ENCODE results near the gene RNF157.

The RNF157 gene
- long read RNA-seq, partial matches to known transcripts = 6 of 11 reads
- long read RNA-seq, other reads (novel, unspliced or antisense) = 4 of 11 reads

GRCh38 chr17:76240461-76241203 is at the start of gene RNF157:
Gene RNF157, minus strand, starts transcription at chr17:76240493. Its CDS starts 253 bp downstream, at chr17:76240240.
- H3K27me3 ChIP-seq (ENCODE audit: insufficient read depth, poor library complexity, severe bottlenecking) = peaks cover 17% of the 10 kb centered on the region
- peak within 1 kb of the TSS; percentile 58 for H3K4me3 ChIP-seq (replicated peaks; ENCODE audit: insufficient read depth, low read length)
- DNase-seq (ENCODE audit: low read depth in 1 of 2, low spot score in 1 of 2) = no peak
- H3K27ac ChIP-seq (replicated peaks) = no peak within 1 kb of the TSS
- TF ChIP-seq GABPA (IDR thresholded peaks at IDR 0.05; ENCODE audit: low read depth) (no peak), SPI1 (IDR thresholded peaks at IDR 0.05; ENCODE audit: borderline replicate concordance, low read depth) (no peak), REST (IDR thresholded peaks at IDR 0.05; ENCODE audit: insufficient replicate concordance, low read depth) (no peak), POLR2AphosphoS5 (IDR thresholded peaks at IDR 0.05; ENCODE audit: low read depth) (no peak)
- TF ChIP-seq, protein P1, sequence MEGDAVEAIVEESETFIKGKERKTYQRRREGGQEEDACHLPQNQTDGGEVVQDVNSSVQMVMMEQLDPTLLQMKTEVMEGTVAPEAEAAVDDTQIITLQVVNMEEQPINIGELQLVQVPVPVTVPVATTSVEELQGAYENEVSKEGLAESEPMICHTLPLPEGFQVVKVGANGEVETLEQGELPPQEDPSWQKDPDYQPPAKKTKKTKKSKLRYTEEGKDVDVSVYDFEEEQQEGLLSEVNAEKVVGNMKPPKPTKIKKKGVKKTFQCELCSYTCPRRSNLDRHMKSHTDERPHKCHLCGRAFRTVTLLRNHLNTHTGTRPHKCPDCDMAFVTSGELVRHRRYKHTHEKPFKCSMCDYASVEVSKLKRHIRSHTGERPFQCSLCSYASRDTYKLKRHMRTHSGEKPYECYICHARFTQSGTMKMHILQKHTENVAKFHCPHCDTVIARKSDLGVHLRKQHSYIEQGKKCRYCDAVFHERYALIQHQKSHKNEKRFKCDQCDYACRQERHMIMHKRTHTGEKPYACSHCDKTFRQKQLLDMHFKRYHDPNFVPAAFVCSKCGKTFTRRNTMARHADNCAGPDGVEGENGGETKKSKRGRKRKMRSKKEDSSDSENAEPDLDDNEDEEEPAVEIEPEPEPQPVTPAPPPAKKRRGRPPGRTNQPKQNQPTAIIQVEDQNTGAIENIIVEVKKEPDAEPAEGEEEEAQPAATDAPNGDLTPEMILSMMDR (IDR thresholded peaks at IDR 0.05; ENCODE audit: insufficient read depth, low read length) = no peak

- DNase-seq (ENCODE audit: low read depth in 1 of 2, low spot score in 1 of 2) = no peak
- Histone ChIP-seq H3K27ac (replicated peaks) (no peak overlapping the region), H3K27me3 (ENCODE audit: insufficient read depth, poor library complexity, severe bottlenecking) (no peaks in the 10 kb centered on the region), H3K4me3 (replicated peaks; ENCODE audit: insufficient read depth, low read length) (no peak overlapping the region)
- TF ChIP-seq REST (IDR thresholded peaks at IDR 0.05; ENCODE audit: insufficient replicate concordance, low read depth) (no peak), POLR2AphosphoS5 (IDR thresholded peaks at IDR 0.05; ENCODE audit: low read depth) (no peak), GABPA (IDR thresholded peaks at IDR 0.05; ENCODE audit: low read depth) (no peak)
Measured at GRCh38 chr17:76281573-76282371, 41.5 kb upstream of the RNF157 start.

GRCh38 chr17:76280650-76281049 is 40.4 kb upstream of the RNF157 start:
- Histone ChIP-seq H3K27ac (replicated peaks) (no peak overlapping the region), H3K4me3 (replicated peaks; ENCODE audit: insufficient read depth, low read length) (no peak overlapping the region), H3K27me3 (ENCODE audit: insufficient read depth, poor library complexity, severe bottlenecking) (no peaks in the 10 kb centered on the region)
- no peak for TF ChIP-seq REST (IDR thresholded peaks at IDR 0.05; ENCODE audit: insufficient replicate concordance, low read depth)
- TF ChIP-seq POLR2AphosphoS5 (IDR thresholded peaks at IDR 0.05; ENCODE audit: low read depth) = no peak
- TF ChIP-seq, protein P1 (IDR thresholded peaks at IDR 0.05; ENCODE audit: insufficient read depth, low read length) = no peak
- TF ChIP-seq SPI1 (IDR thresholded peaks at IDR 0.05; ENCODE audit: borderline replicate concordance, low read depth) = no peak
- no peak for DNase-seq (ENCODE audit: low read depth in 1 of 2, low spot score in 1 of 2)

Data from HL-60 (cell line).